Keratinocyte (primary cell): ENCODE data around the gene PES1. TPM values are rescaled to one million over a fixed set of nuclear protein-coding genes. Genes with fewer than 3 reads are reported as not detected.
A peak's percentile ranks its signal among the peaks of the same experiment; 100 is the strongest.

Source experiments
- DNase-seq: peaks from one replicate; pipeline ENCODE4 v3.0.0-alpha.2; 2011; ENCODE audit warnings: low read depth, missing footprints, low spot score
- FAIRE-seq: peaks from 2 replicates; lab custom pipeline; 2011; peaks lifted over from hg19 to GRCh38; lab: Jason Lieb, UNC
- H2AFZ ChIP-seq: 2 replicates; pipeline ENCODE4 v1.6.0; 2012; ENCODE audit warnings: low read length, control low read depth, inconsistent platforms; ENCODE audit not compliant: control insufficient read depth
- H3K27ac ChIP-seq: 2 replicates; pipeline ENCODE4 v1.5.1; 2011; ENCODE audit warnings: low read length; ENCODE audit not compliant: control insufficient read depth, insufficient read depth
- H3K27me3 ChIP-seq: 3 replicates; pipeline ENCODE4 v1.6.0; 2011; ENCODE audit warnings: low read length; ENCODE audit not compliant: control insufficient read depth, insufficient read depth; ENCODE audit errors: extremely low read depth
- H3K36me3 ChIP-seq, 2 experiments: 2 replicates in 1 of 2; 3 replicates in 1 of 2; pipeline ENCODE4 v1.5.1; 2011; ENCODE audit warnings: low read length in 2 of 2, mild to moderate bottlenecking in 1 of 2; ENCODE audit not compliant: control insufficient read depth in 2 of 2, insufficient read depth in 2 of 2; ENCODE audit errors: extremely low read depth in 1 of 2
- H3K4me1 ChIP-seq: 3 replicates; pipeline ENCODE4 v1.5.1; 2011; ENCODE audit warnings: low read length; ENCODE audit not compliant: control insufficient read depth, insufficient read depth; ENCODE audit errors: extremely low read depth
- H3K4me2 ChIP-seq: 3 replicates; pipeline ENCODE4 v1.6.0; 2011; ENCODE audit warnings: low read depth, low read length; ENCODE audit not compliant: control insufficient read depth, insufficient read depth; ENCODE audit errors: extremely low read depth
- H3K4me3 ChIP-seq, 3 experiments: fragments of 200-600 bp in 1 of 3; sonication (generic) in 1 of 3; 2 replicates in 2 of 3; 3 replicates in 1 of 3; pipeline ENCODE4 v1.5.1; 2011 to 2016; ENCODE audit warnings: low read length in 3 of 3, mild to moderate bottlenecking in 3 of 3, control low read depth in 2 of 3, inconsistent platforms in 1 of 3, low read depth in 1 of 3, mixed read lengths in 1 of 3, mixed run types in 1 of 3, moderate library complexity in 1 of 3; ENCODE audit not compliant: control insufficient read depth in 2 of 3, insufficient read depth in 2 of 3; ENCODE audit errors: extremely low read depth in 1 of 3
- H3K79me2 ChIP-seq: 2 replicates; pipeline ENCODE4 v1.6.0; 2012; ENCODE audit warnings: low read length; ENCODE audit not compliant: control insufficient read depth, insufficient read depth
- H3K9ac ChIP-seq: 3 replicates; pipeline ENCODE4 v1.6.0; 2011; ENCODE audit warnings: low read length; ENCODE audit not compliant: control insufficient read depth, insufficient read depth; ENCODE audit errors: extremely low read depth
- H3K9me1 ChIP-seq: 3 replicates; pipeline ENCODE4 v1.6.0; 2011; ENCODE audit warnings: low read length; ENCODE audit not compliant: control insufficient read depth, insufficient read depth; ENCODE audit errors: extremely low read depth
- H3K9me3 ChIP-seq: 2 replicates; pipeline ENCODE4 v1.5.1; 2012; ENCODE audit warnings: low read depth, low read length; ENCODE audit not compliant: control insufficient read depth
- H4K20me1 ChIP-seq: 3 replicates; pipeline ENCODE4 v1.6.0; 2011; ENCODE audit warnings: low read length; ENCODE audit not compliant: control insufficient read depth, insufficient read depth; ENCODE audit errors: extremely low read depth
- CTCF ChIP-seq, 3 experiments: IDR thresholded peaks in 1 of 3; conservative IDR thresholded peaks in 1 of 3; optimal IDR thresholded peaks in 1 of 3; 2 replicates in 2 of 3; 3 replicates in 1 of 3; pipeline versions ENCODE3 to v1.5.1; 2011; ENCODE audit warnings: low read length in 3 of 3, mild to moderate bottlenecking in 3 of 3, moderate library complexity in 2 of 3, control low read depth in 1 of 3, inconsistent platforms in 1 of 3; ENCODE audit not compliant: insufficient read depth in 2 of 3; ENCODE audit errors: extremely low read depth in 1 of 3
- EZH2 ChIP-seq: IDR thresholded peaks from one replicate; pipeline ENCODE4 v1.6.1; 2012; ENCODE audit warnings: inconsistent platforms, mild to moderate bottlenecking, low read length, moderate library complexity
- dilution Hi-C: fragments of 300-500 bp; cut with MboI; formaldehyde crosslinking; loops from one replicate; pipeline ENCODE4 v1.7.0; 2020; ENCODE audit warnings: low sequenced_read_pairs; ENCODE audit not compliant: extremely low pct_ligation_motif_present
- polyA plus RNA-seq, 5 experiments: library from polyadenylated mRNA; depleted of rRNA in 3 of 5; stranded (reverse) in 3 of 5; stranded (forward) in 1 of 5; unstranded in 1 of 5; fragments of >200 nt; gene quantifications; 1 replicate in 1 of 5; 2 replicates in 3 of 5; 3 replicates in 1 of 5; pipeline versions ENCODE4 v1.2.1 to v1.2.3, GENCODE V29; 2011 to 2012; ENCODE audit warnings: missing spikeins in 2 of 5, low read depth in 1 of 5, low replicate concordance in 1 of 5

PES1 gene
- polyA plus RNA-seq, 1 donor (not counting 4 experiments of a cell fraction or from before 2014, with no cell fraction given) = 116 TPM

- DNase-seq (no peak), FAIRE-seq (no peak)
- Histone ChIP-seq H3K79me2 (peaks cover 11% of the 10 kb centered on the region), H3K4me1 (peaks cover 29% of the 10 kb centered on the region), H3K4me3 (peak overlapping the region; percentile 44 to 84 (median 70)), H2AFZ (peak overlapping the region; percentile 87), H3K9ac (peak overlapping the region; percentile 77), H3K9me3 (no peaks in the 10 kb centered on the region), H3K27me3 (no peaks in the 10 kb centered on the region), H3K27ac (peak overlapping the region; percentile 22), H3K9me1 (no peaks in the 10 kb centered on the region), H4K20me1 (no peaks in the 10 kb centered on the region), H3K36me3 (no peaks in the 10 kb centered on the region), H3K4me2 (peak overlapping the region; percentile 100)
- TF ChIP-seq EZH2 (no peak), CTCF (optimal IDR thresholded peaks at IDR 0.05 in 1 of 3, IDR thresholded peaks at IDR 0.05 in 1 of 3, conservative IDR thresholded peaks at IDR 0.05 in 1 of 3; ENCODE audit: extremely low read depth in 1 of 3, insufficient read depth in 2 of 3, low read length in 3 of 3) (peak in 2 of 3 experiments; percentile 18 to 19)
- dilution Hi-C loops = no loop called here
These were observed 44.7 kb upstream of the PES1 start for GRCh38 chr22:30636226-30637077.

GRCh38 chr22:30635273-30636225, 43.8 kb upstream of the PES1 start, which contains the start of gene SLC35E4:
TSS of gene SLC35E4 (plus strand) at chr22:30635781. CDS start at chr22:30636451, 670 bp downstream.
- peak within 1 kb of the TSS; percentile 77 for H3K9ac ChIP-seq
- peak within 1 kb of the TSS; percentile 100 for H3K4me2 ChIP-seq

More at GRCh38 chr22:30635273-30636225, 43.8 kb upstream of the PES1 start, which contains the start of gene SLC35E4:
- peak; percentile 48 for DNase-seq
- peak within 1 kb of the TSS; percentile 37 for H3K27ac ChIP-seq
- TF ChIP-seq EZH2 (no peak), CTCF (optimal IDR thresholded peaks at IDR 0.05 in 1 of 3, IDR thresholded peaks at IDR 0.05 in 1 of 3, conservative IDR thresholded peaks at IDR 0.05 in 1 of 3; ENCODE audit: extremely low read depth in 1 of 3, insufficient read depth in 2 of 3, low read length in 3 of 3) (no peak)
- H3K9me1 ChIP-seq = no peaks in the 10 kb centered on the region
- peak within 1 kb of the TSS; percentile 87 for H2AFZ ChIP-seq
- H3K9me3 ChIP-seq = no peaks in the 10 kb centered on the region
- peak within 1 kb of the TSS; percentile 44 to 84 (median 70) for H3K4me3 ChIP-seq
- H3K79me2 ChIP-seq = peaks cover 8% of the 10 kb centered on the region
- no peaks in the 10 kb centered on the region for H4K20me1 ChIP-seq
- dilution Hi-C loops = no loop called here
- H3K36me3 ChIP-seq = no peaks in the 10 kb centered on the region
- H3K27me3 ChIP-seq = no peaks in the 10 kb centered on the region
- no peak for FAIRE-seq
- H3K4me1 ChIP-seq = peaks cover 26% of the 10 kb centered on the region
